ENCODE data around the gene SAMD4A.

The SAMD4A gene

GRCh38 chr14:54556535-54556934, 10.4 kb upstream of the SAMD4A start:
- Mint-ChIP-seq H3K27me3 (peaks cover 15% of the 10 kb centered on the region), H3K9me3 (no peaks in the 10 kb centered on the region), H3K27ac (no peak overlapping the region), H3K4me1 (no peaks in the 10 kb centered on the region), H3K4me3 (no peak overlapping the region)
- no peak for ATAC-seq
- no peak for DNase-seq

DNA sequence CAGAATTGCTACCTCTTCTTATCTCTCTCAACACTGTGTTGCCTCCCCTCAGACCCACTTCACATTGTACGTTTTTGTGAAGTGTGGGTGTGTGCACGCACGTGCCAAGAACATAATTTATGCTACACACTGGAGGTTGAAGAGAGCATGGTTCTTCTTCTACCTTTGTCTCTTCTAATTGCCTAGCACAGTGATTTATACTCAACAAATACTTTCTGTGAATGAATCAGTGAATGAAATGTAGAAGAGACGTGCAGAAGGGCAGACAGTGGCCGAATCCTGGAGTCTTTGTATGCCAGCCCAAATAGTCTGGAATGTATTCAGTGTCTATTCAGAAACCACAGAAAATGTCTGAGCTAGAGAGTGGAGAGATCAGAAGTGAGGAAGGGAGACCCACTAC, 4.6 kb upstream of the SAMD4A start:
- no peak overlapping the region for H3K4me3 Mint-ChIP-seq
- no peak overlapping the region for H3K27ac Mint-ChIP-seq

DNA sequence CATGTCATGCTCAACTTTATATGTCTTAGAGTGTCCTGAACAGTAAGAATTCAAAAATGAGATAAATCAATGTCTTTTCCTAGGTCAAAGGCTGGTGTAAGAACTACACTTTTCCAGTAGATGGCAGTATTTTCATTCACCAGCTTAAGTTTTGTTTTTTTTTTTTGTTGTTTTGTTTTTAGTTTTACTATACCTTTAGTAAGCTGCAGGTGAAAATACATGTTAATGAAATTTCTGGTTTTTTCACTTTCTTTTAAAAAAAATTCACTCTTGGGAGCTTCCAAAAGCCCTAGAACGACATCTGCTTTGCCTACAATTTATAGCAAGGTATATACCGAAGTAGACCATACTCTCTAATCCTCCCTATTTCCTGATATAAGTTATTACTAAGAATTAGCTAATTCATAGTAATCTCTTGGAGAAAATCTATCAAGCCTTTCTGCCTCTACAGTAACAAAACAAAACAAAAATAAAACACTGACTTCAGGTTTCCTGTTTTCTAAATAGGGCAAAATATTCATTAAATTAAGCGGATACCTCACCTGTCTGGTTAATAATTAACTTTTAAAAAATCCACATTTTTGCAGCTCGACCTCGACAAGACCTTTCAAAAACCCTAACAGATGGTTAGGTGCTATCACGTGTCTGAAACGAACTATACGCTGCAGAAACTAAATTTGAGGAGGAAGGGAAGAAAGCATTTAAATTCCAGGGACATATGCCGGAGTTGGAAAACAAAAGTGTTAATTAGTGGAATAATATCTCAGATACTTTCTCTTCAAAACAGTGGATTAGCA, 2.7 kb upstream of the SAMD4A start:
- peaks cover 31% of the 10 kb centered on the region for H3K4me1 Mint-ChIP-seq
- peaks cover 24% of the 10 kb centered on the region for H3K27me3 Mint-ChIP-seq
- DNase-seq (no peak), ATAC-seq (no peak)
- no peaks in the 10 kb centered on the region for H3K9me3 Mint-ChIP-seq
- H3K4me3 Mint-ChIP-seq = peak overlapping the region; percentile 88
- no peak overlapping the region for H3K27ac Mint-ChIP-seq

More for the DNA sequence above, 4.6 kb upstream of the SAMD4A start:
- no peaks in the 10 kb centered on the region for H3K9me3 Mint-ChIP-seq
- peaks cover 17% of the 10 kb centered on the region for H3K4me1 Mint-ChIP-seq
- DNase-seq (no peak), ATAC-seq (no peak)
- H3K27me3 Mint-ChIP-seq = peaks cover 17% of the 10 kb centered on the region

- Mint-ChIP-seq H3K27ac (peak overlapping the region in 1 of 2 donors; percentile 88), H3K9me3 (no peaks in the 10 kb centered on the region), H3K4me3 (peak overlapping the region; percentile 88), H3K27me3 (peaks cover 25% of the 10 kb centered on the region), H3K4me1 (peaks cover 34% of the 10 kb centered on the region)
- peak; percentile 76 to 77 for DNase-seq
- peak; percentile 66 for ATAC-seq
Measured at GRCh38 chr14:54564868-54565784, 1.8 kb upstream of the SAMD4A start.

- H3K9me3 Mint-ChIP-seq = no peaks in the 10 kb centered on the region
- ATAC-seq (peak; percentile 80), DNase-seq (peak; percentile 84 to 85)
- peaks cover 19% of the 10 kb centered on the region for H3K27me3 Mint-ChIP-seq
- H3K27ac Mint-ChIP-seq = peak overlapping the region; percentile 33 to 88
- H3K4me3 Mint-ChIP-seq = peak overlapping the region; percentile 88
- H3K4me1 Mint-ChIP-seq = peaks cover 34% of the 10 kb centered on the region
Measured at GRCh38 chr14:54565785-54566409, 1.0 kb upstream of the SAMD4A start.

DNA sequence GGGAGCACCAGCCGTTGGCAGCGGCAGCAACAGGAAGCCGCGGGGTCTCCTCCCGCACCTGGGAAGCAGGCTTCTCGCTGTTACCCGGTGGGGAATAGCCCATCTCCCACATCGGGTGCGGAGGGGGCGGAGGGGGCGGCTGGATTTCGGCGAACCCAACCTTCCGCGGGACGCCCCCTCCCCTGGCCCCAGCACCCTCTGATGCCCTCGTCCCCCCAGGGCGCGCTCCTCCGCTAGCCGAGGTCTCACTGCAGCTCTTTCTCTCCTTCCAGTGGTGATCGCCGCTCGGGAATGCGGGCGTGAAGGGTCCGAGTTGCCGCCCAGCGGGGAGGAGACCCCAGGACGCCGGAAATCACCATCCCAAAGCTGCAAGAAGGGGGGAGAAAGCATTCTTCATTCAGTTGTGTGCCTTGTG, 303 bp downstream of the SAMD4A start:
- peak; percentile 11 for ATAC-seq
- no peak for DNase-seq
- H3K4me3 Mint-ChIP-seq = peak overlapping the region; percentile 98 to 99
- peaks cover 4 to 5% of the 10 kb centered on the region in 2 donors for H3K9me3 Mint-ChIP-seq
- peaks cover 21% of the 10 kb centered on the region for H3K27me3 Mint-ChIP-seq
- peak overlapping the region; percentile 66 to 99 for H3K27ac Mint-ChIP-seq
- peaks cover 34% of the 10 kb centered on the region for H3K4me1 Mint-ChIP-seq

GRCh38 chr14:54567639-54568561, 972 bp downstream of the SAMD4A start:
- Mint-ChIP-seq H3K27ac (peak overlapping the region; percentile 66 to 99), H3K4me1 (peaks cover 34% of the 10 kb centered on the region), H3K9me3 (peaks cover 7% of the 10 kb centered on the region in 2 donors), H3K4me3 (peak overlapping the region; percentile 98 to 99), H3K27me3 (peaks cover 17% of the 10 kb centered on the region)
- peak; percentile 46 to 64 for DNase-seq
- ATAC-seq = peak; percentile 58

GRCh38 chr14:54568821-54569595, 2.1 kb downstream of the SAMD4A start:
- Mint-ChIP-seq H3K9me3 (peaks cover 15 to 16% of the 10 kb centered on the region in 2 donors), H3K4me3 (peak overlapping the region in 1 of 2 donors; percentile 26), H3K27me3 (peaks cover 17% of the 10 kb centered on the region), H3K4me1 (peaks cover 34% of the 10 kb centered on the region), H3K27ac (no peak overlapping the region)
- no peak for ATAC-seq
- DNase-seq = no peak

DNA sequence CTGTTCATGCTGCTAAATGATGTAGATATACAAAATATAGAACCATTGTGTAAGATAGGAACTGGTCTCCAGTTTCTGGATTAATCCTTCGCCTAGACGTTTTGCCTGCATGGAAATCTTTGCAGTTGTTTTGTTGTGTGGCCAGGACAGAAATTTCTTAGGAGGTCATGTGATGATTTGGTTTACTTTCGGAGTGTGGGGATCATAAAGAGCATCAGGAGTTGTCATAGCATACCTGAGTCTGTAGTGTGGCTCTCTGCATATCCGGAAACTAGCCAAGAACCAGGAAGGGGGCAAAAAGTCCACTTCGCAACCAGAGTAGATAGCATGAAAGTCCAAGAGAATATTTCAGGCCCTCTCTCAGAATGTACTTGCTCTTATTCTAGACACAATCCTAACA, 3.1 kb downstream of the SAMD4A start:
- H3K27me3 Mint-ChIP-seq = peaks cover 17% of the 10 kb centered on the region
- H3K9me3 Mint-ChIP-seq = peaks cover 15 to 19% of the 10 kb centered on the region in 2 donors
- H3K4me3 Mint-ChIP-seq = no peak overlapping the region
- peaks cover 25% of the 10 kb centered on the region for H3K4me1 Mint-ChIP-seq
- no peak overlapping the region for H3K27ac Mint-ChIP-seq
- no peak for DNase-seq
- ATAC-seq = no peak

DNA sequence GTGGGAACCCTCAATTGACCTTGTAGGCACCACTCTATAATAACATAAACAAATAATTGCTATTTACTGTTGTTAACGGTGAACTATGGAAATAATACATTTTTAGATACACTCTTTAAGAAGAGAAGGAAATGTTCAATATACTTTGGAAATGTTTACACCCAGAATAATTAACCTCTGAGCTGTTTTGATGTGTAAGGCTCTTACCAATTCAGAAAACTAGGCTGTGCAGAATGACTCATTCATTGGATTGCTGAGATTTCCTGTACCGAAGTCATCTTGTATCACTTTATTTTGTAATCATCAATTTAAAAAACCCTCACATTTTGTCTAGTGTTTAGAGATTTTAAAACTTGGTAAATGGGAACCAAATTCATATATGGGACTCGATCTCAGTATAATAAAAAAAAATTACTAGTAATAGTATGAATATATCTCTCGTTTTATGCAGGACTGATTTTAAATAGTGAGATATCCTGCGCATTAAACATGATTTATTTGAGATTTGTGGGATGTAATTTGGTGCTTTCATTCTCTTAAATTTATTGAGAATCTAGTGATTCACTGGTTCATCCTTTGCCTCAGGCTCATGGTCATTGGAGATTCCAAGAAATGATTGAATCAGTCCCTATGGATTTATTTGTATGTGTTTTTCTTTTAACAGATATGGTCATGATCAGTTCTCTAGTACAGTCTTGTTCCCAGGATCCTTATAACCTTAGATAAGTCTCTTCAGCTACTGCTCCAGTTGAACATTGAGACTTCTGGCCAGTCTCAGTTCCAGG, 3.9 kb downstream of the SAMD4A start:
- ATAC-seq (no peak), DNase-seq (no peak)
- H3K27me3 Mint-ChIP-seq = peaks cover 17% of the 10 kb centered on the region
- H3K9me3 Mint-ChIP-seq = peaks cover 15 to 19% of the 10 kb centered on the region in 2 donors
- H3K27ac Mint-ChIP-seq = no peak overlapping the region
- H3K4me3 Mint-ChIP-seq = no peak overlapping the region
- peaks cover 20% of the 10 kb centered on the region for H3K4me1 Mint-ChIP-seq

GRCh38 chr14:54572316-54572715, 5.4 kb downstream of the SAMD4A start:
- Mint-ChIP-seq H3K27me3 (peaks cover 29% of the 10 kb centered on the region), H3K4me3 (no peak overlapping the region), H3K9me3 (peaks cover 15 to 19% of the 10 kb centered on the region in 2 donors), H3K27ac (no peak overlapping the region), H3K4me1 (peaks cover 17% of the 10 kb centered on the region)
- ATAC-seq (no peak), DNase-seq (peak; percentile 24 to 27)

DNA sequence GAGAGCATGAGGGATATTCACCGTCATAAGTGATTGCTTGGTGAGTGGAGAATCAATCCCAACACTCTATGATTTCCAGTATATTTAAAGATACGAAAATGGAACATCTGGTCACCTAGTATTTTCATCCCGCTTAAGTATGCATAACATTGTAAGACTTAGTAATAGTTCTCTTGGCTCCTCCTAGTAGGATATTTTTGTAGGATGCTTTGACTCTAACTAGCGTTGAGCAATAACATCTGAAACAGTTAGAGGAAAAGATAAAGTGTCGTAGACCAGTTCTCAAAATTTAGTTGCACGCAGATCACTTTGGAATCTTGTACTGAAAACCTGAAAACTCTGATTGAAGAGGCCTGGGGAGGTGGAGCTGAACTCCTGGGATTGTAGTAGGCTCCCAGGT, 7.6 kb downstream of the SAMD4A start:
- ATAC-seq = no peak
- peaks cover 27% of the 10 kb centered on the region for H3K27me3 Mint-ChIP-seq

DNA sequence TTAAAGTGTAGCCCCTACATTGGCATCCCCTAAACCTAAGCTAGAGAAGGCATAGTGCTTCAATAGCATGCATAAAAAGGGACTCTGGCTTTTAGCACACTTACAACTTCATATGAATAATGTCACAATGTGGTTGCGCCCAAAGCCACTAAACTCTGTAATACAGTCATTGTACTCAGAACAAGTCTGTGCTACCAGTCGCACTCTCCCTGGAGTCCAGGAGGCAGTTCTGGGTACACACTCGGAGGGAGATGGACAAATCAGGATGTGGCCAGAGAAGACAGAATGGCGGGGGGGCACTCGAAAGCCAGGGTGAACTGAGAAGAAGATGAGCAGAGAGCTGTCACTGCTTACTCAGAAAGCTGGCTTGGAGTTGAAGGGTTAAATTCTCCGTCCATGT, 10.6 kb downstream of the SAMD4A start:
- Mint-ChIP-seq H3K27me3 (peaks cover 20% of the 10 kb centered on the region), H3K4me1 (no peaks in the 10 kb centered on the region), H3K4me3 (no peak overlapping the region), H3K27ac (no peak overlapping the region), H3K9me3 (peaks cover 9 to 12% of the 10 kb centered on the region in 2 donors)
- DNase-seq (no peak), ATAC-seq (no peak)

More for the DNA sequence above, 7.6 kb downstream of the SAMD4A start:
- Mint-ChIP-seq H3K4me3 (no peak overlapping the region), H3K4me1 (no peaks in the 10 kb centered on the region), H3K9me3 (peaks cover 15 to 19% of the 10 kb centered on the region in 2 donors), H3K27ac (no peak overlapping the region)
- DNase-seq = no peak

All from stimulated activated naive CD8-positive, alpha-beta T cell treated with anti-CD3 and anti-CD28 coated beads, Interleukin-15, amount 100 ng/mL, for 72 hours (primary cell).